Fibroblast of gingiva (primary cell): ENCODE data around the gene FLNB.
"Not testable (repeated sequence)": the region's sequence is repeated elsewhere in the genome, so short reads cannot be mapped to it uniquely, and the experiment has no call there.

Experiments
- DNase-seq: peaks from one replicate; pipeline ENCODE4 v3.0.0-alpha.2; 2011; ENCODE audit warnings: low read depth

FLNB gene

GRCh38 chr3:58180940-58181587 lies 172.8 kb downstream of the FLNB start:
- DNase-seq: no peak

GRCh38 chr3:58183221-58183620 lies 175.0 kb downstream of the FLNB start:
- no peak for DNase-seq

GRCh38 chr3:58183891-58184290 lies 175.7 kb downstream of the FLNB start:
- DNase-seq: no peak

GRCh38 chr3:58184309-58184981 lies 176.2 kb downstream of the FLNB start:
- no peak for DNase-seq

- DNase-seq: no peak
Measured at GRCh38 chr3:58184982-58185360, 176.7 kb downstream of the FLNB start.

- DNase-seq: no peak
Measured at GRCh38 chr3:58188173-58188564, 179.9 kb downstream of the FLNB start.

GRCh38 chr3:58188921-58189451 lies 180.8 kb downstream of the FLNB start:
- DNase-seq: no peak

- DNase-seq: no peak
Measured at GRCh38 chr3:58189691-58190090, 181.5 kb downstream of the FLNB start.

GRCh38 chr3:58190291-58190690 lies 182.1 kb downstream of the FLNB start:
- DNase-seq: no peak

- DNase-seq: no peak
Measured at GRCh38 chr3:58190882-58191281, 182.7 kb downstream of the FLNB start.

- no peak for DNase-seq
Measured at GRCh38 chr3:58191361-58191991, 183.3 kb downstream of the FLNB start.

GRCh38 chr3:58192069-58192468 lies 183.8 kb downstream of the FLNB start:
- no peak for DNase-seq

GRCh38 chr3:58193682-58194407 lies 185.6 kb downstream of the FLNB start:
- DNase-seq: no peak

- no peak for DNase-seq
Measured at GRCh38 chr3:58197588-58197987, 189.4 kb downstream of the FLNB start.

- DNase-seq: no peak
Measured at GRCh38 chr3:58198362-58198761, 190.1 kb downstream of the FLNB start.

- DNase-seq: no peak
Measured at GRCh38 chr3:58198804-58199203, 190.6 kb downstream of the FLNB start.

- no peak for DNase-seq
Measured at GRCh38 chr3:58200121-58200709, 192.0 kb downstream of the FLNB start.

GRCh38 chr3:58200846-58201355 lies 192.7 kb downstream of the FLNB start:
- no peak for DNase-seq

- not testable (repeated sequence) for DNase-seq
Measured at GRCh38 chr3:58201451-58201850, 193.2 kb downstream of the FLNB start.

- no peak for DNase-seq
Measured at GRCh38 chr3:58202917-58203360, 194.7 kb downstream of the FLNB start.

GRCh38 chr3:58203541-58203940 lies 195.3 kb downstream of the FLNB start:
- no peak for DNase-seq

- DNase-seq: no peak
Measured at GRCh38 chr3:58204720-58205119, 196.5 kb downstream of the FLNB start.
